HG03060 (cell line): Measurements from ENCODE around the gene DNAAF8.

Experiments
- ATAC-seq: cut with Tn5 transposase; IDR thresholded peaks from one replicate; pipeline ENCODE4 v1.9.1; 2021; ENCODE audit warnings: low read depth, moderate number of reproducible peaks; ENCODE audit not compliant: unreplicated experiment

Gene DNAAF8

DNA sequence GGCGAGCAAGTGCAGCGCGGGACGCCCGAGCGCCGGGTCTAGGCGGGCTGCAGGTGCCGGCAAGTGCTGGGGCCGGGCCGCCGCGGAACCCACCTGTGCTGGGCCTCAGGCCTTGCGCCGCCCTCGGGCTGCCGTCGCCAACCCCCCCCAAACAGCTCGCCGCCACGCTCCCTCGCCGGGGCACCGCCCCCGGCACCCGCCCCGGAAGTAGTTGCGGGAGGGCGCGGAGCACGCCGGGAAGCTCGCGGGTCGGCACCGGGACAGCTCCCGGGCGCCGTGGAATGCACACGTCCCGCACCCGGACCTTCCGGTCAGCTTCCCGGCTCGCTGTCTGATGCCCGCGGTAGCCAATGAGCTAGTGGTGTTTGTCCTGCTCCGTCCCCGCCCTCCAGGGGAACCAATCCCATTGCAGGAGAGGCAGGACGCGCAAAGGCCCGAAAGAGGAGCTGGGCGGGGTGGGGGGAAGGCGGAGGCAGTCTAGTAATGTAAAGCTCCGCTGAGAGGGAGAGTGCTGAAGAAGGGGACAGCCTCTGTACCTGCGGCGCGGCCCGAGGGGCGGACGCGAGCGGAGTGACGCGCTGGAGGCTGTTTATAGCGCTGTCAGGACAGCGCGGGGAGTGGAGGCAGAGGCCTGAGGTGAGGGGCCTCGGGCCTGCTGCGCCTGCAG is at the start of gene DNAAF8, which contains the start of gene ANKS3:
Gene DNAAF8 (plus strand): TSS at position 475 of the 667 bp plus-strand sequence. CDS start 1,978 bp downstream, outside the sequence.
Gene ANKS3 (minus strand): TSS at position 209 of the 667 bp plus-strand sequence. CDS start 4,122 bp downstream, outside the sequence.
- ATAC-seq, result peak; percentile 55

- no peak for ATAC-seq
These were observed 49.6 kb upstream of the DNAAF8 start for GRCh38 chr16:4684763-4685162.

GRCh38 chr16:4685292-4685691 is 49.0 kb upstream of the DNAAF8 start:
- ATAC-seq, result no peak

DNA sequence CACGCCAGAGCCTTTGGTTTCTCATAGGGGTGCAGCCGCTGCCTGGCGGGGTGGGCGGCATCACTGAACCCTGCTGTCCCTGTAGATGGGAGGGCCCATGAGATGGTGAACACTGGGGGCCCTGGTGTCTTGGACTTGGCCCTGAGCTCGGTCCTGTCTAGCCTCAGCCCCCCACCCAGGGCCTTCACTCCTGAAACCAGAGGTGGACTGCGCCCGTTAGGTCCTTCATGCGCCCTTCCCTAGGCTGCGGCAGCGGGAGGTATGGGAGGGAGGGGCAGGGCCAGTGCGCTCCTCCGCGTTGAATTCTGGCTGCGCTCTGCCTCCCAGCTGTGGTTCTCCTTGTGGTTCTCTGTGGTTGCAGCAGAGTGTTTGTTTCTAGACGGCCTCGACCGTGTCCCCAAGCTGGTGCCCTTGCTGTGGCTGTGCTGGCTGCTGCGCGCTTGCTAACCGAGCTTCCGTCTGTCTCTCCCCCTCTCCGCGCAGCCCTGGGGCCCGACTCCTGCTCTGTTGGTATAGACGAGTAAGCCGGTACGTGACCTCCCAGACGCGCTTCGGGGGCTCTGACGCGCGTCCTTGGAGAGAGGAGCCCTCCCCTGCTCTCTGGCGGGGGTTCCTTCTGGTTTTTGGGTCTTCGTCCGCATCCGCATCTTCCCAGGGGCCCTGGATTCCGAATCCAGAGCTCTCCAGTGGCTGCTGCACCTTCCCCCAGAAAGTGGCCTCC is 48.4 kb upstream of the DNAAF8 start:
- ATAC-seq, result no peak

DNA sequence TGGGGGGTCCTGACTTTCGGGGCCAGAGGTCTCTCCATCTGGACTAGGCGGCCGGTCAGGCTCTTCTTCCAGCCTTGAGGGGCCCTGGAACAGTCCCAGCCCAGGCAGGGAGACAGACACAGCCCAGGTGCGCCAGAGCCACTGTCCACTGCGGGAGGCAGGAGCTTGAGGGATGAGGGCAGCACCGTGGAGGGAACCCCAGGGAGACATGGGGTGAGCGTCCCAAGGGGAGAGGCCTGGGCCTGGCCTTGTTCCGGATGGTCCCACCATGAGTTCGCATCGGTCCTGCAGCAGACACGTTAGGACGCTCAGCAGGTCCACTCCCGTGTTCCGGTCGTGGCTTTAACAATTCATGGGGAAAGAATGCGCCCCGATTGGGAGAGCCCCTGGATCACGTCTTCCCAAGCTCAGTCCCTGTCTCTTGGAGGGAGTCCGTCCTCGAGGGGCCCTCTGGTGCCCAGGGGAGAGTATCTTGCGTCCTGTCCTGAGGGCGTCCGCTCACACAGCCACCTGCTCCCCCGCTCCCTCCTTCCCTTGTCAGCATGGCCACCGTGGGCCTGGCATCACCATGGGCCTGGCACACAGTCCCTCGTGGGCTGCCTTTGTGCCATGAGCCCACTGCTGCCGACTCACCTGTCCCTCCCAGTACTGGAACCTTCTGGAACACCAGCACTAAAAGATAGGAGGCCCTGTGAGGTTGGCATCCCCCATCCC is 47.7 kb upstream of the DNAAF8 start:
- ATAC-seq, result no peak

DNA sequence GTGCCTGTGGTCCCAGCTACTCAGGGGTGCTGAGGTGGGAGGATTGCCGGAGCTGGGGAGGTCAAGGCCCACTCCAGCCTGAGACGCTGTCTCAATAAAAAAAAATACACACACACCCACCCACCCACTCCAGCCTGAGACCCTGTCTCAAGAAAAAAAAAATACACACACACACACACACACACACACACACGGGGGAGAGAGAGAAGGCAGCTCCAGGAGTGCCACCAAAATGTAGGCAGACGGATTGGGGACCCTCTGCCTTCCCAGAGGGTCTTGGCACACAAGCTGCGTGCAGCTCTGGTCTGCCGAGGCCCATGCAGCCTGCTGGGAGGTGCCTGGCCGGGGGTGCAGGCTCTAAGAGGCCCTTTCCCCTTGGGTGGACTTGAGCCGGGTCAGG is 46.9 kb upstream of the DNAAF8 start:
- no peak for ATAC-seq

DNA sequence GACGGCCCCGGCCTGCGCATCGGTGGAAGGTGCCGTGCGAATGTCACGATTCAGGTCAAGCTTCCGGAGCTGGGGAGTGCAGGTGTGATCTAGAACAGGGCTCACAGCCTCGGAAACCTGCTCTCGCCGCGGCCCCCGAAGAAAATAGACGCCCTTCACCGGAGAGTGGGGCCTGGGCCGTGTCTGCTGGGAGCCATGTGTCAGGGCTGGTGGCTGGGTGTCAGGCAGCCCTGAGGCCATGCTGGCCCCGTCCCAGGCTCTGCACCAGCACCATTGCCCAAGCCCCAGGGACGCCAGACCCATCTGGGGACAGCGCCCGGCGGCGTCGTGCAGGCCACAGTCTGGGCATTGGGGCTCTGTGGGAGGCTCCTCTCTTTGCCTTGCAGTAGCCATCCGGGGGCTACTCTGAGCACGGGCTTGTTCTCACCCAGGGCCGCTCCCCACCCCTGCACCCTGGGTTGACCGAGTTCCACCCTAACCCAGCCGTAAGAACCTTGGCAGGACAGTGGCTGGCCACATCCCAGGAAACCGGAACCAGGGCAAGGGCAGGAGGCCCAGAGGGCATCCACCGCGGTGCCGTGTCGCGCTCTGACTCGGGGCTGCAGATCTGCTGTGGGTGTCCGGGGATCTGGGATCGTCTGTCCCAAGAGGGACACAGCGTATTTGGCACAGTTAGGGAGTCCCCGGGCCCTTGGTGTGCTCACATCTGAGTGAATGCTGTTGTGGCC is 46.2 kb upstream of the DNAAF8 start:
- no peak for ATAC-seq

- ATAC-seq, result no peak
These were observed 45.7 kb upstream of the DNAAF8 start for GRCh38 chr16:4688674-4689045.

DNA sequence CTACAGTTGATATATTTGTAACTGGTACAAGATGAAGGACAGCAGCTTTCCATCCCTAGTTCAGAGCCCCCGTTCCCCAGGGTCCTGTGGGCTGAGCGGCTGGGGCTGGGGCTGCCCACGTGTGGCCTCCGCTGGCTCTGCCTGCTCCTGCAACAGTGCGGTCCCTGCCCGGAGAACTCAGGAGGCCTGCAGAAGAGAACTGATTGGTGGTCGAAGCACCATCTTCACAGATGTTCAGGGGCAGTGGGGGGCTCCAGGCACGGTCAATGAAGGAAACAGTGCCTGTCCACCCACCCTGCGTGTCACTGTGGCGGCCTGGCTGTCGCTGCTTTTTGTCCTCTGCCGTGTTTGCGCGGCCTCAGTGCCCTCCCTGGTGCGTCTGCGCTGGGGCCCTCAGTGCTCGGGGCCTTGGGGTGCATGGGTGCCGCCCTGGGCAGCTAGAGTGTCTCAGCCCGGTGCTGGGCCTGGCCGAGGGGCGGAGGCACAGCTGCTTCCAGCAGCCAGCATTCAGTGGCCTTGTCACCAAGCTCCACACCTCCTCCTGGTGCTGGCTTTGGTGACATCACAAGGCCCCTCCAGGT is 45.2 kb upstream of the DNAAF8 start:
- ATAC-seq, result no peak

GRCh38 chr16:4689864-4690704 is 44.3 kb upstream of the DNAAF8 start:
- ATAC-seq, result no peak

- no peak for ATAC-seq
These were observed 43.2 kb upstream of the DNAAF8 start for GRCh38 chr16:4690946-4691665.

DNA sequence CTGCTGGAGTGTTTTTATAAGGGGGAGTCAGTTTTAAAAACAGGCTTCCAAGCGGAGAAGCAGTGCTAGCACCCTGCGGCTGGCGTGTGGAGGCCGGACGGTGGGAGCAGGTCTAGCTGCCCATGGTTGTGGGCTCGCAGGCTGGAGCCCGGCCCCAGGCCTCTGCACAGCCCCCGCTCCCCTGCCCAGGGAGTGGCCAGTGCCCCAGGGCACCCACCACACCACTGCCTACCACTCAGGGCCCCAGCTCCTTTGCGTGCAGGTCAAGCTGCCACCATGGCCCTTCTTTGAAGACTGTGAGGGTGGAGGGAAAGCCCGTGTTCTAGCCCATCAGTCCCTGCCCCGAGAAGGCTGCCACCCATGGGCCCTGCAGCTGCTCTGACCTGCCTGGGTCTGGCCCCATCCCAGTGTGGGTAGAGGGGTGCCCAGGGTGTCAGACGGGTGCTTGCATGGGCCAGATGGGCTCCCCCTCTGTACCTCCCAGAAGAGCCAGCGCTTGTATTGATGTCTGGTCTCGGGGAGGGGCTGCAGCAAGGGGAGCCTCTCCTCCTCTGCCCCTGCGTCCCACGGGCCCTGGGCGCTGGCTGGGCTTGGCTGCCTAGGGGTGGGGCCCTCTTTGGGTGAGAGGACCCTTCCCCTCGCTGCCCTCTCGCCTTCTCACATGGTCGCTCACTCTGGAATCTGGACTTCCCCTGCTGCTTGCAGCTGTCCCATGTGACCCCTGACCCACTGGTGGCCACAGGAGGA is 42.5 kb upstream of the DNAAF8 start:
- ATAC-seq, result no peak

DNA sequence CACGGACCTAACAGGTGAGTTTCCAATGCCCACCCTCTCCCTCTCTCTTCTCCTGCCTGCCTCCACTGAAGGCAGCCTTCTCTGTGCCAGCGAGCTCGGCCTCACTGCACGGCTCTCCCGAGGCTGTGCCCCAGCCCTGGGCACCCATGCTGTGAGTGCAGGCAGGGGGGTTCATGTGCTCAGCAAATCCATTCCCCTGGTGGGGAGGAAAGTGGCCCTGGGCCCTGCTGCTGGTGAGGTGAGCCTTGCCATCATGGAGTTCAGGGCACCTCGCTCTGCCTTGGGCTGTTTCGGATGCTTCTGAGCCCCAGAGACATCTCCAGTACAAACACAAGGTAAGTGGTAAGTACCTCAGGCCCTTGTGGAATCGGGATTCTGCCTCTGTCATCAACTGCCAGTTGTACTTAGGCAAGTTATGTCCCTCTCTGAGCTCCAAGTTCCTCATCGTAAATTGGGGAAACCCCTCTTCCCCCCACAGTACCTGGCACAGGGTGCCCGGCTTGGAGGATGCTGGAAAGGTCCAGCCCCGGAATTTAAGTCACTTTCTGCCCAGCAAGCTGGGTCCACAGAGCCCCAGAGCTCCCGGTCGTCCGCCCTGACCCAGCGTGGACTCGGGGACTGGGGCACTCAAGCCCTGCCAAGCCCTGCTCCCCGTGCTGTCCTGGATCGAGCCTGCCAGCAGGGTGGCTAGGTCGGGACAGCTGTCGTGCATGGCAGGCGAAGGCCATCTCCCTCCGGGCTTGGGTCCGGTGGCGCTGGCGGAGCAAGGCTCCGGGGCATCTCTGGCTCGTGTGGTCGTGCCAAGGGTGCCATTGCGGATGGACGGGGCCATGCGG is 41.7 kb upstream of the DNAAF8 start:
- ATAC-seq, result peak; percentile 22

DNA sequence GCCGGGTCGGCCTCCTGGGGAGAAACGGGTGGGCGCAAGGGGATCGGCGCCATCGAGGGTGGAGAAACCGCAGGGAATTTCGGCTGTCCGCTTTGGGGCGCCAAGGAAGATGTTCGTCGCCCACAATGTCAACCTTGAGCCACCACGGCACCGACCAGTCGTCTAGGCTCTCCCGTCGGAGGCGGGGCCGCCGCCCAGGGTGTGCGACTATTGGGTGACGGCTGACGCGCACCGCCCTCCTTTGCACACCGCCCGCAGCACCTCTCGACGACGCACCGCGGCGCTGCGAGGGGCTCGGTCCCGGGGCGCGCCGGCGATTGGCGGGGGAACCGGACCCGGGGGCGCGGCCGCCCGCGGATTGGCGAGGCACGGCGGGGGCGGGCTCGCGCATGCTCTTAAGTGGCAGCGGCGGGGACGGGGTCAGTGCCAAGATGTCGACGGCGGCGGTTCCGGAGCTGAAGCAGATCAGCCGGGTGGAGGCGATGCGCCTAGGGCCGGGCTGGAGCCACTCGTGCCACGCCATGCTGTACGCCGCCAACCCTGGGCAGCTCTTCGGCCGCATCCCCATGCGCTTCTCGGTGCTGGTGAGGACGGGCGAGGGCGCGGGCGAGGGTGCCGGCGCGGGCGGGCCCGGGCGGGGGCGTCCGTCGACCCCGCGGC is 40.9 kb upstream of the DNAAF8 start, which contains the start of gene NUDT16L1:
Gene NUDT16L1 (plus strand): TSS at position 267 of the 660 bp plus-strand sequence. CDS start 165 bp downstream, at position 432.
- peak; percentile 86 for ATAC-seq

GRCh38 chr16:4693956-4694641 is 40.2 kb upstream of the DNAAF8 start:
- peak; percentile 8 for ATAC-seq
